HCT116 (cell line): ENCODE data around the gene KPNB1. TPM values are rescaled to one million over a fixed set of nuclear protein-coding genes. Genes with fewer than 3 reads are reported as not detected.

Experiments
- ATAC-seq: fragments of 200-7000 bp; cut with Tn5 transposase; 2 replicates; pipeline ENCODE4 v1.9.1; 2020; ENCODE audit warnings: mild to moderate bottlenecking, moderate library complexity
- BruUV-seq: library from RNA; stranded (reverse); fragments of 400-500 nt; replicated peaks from 2 replicates; lab custom pipeline; 2021; lab: Mats Ljungman, UMichigan
- CTCF ChIA-PET: fragments of 300-600 bp; sonication (Branson Sonifier 250); formaldehyde crosslinking; loops from one replicate; lab custom pipeline; 2021; ENCODE audit warnings: antibody characterized with exemption; lab: Charles Lee
- POLR2A ChIA-PET: fragments of 300-600, 350-600 bp; sonication (Branson Sonifier 250); formaldehyde crosslinking; loops from one replicate; lab custom pipeline; 2021; ENCODE audit warnings: antibody characterized with exemption; lab: Charles Lee
- RAD21 ChIA-PET, 2 experiments: fragments of 300-600 bp; sonication (Branson Sonifier 250); formaldehyde crosslinking; loops; one replicate each; lab custom pipeline; 2023; ENCODE audit warnings: low total read pairs in 2 of 2; ENCODE audit not compliant: uncharacterized antibody in 2 of 2, unreplicated experiment in 2 of 2, low non-redundant PET in 1 of 2; lab: Charles Lee
- DNase-seq: peaks from one replicate; pipeline ENCODE4 v3.0.0-alpha.2; 2010; ENCODE audit warnings: low read depth, low spot score
- H2AFZ ChIP-seq: fragments of 200-600 bp; shearing (Covaris generic), sonication (generic); 2 replicates; pipeline ENCODE4 v1.6.1; 2017; ENCODE audit warnings: low read depth, mixed run types, mixed read lengths, antibody characterized with exemption, low read length; ENCODE audit not compliant: poor library complexity, severe bottlenecking
- H3K27ac ChIP-seq: 2 replicates; pipeline ENCODE4 v1.5.1; 2012; ENCODE audit warnings: low read depth, low read length
- H3K27me3 ChIP-seq: fragments of 200-600 bp; sonication (generic); 2 replicates; pipeline ENCODE4 v1.6.1; 2016; ENCODE audit warnings: mixed run types, low read length, mixed read lengths; ENCODE audit not compliant: insufficient read depth
- H3K36me3 ChIP-seq, 2 experiments: fragments of 200-500 bp in 1 of 2; fragments of 200-600 bp in 1 of 2; sonication (Bioruptor generic) in 1 of 2; sonication (generic) in 1 of 2; 2 replicates each; pipeline versions ENCODE4 v1.5.1 to v1.6.1; 2014 to 2016; ENCODE audit warnings: low read length in 2 of 2, inconsistent platforms in 1 of 2, mixed read lengths in 1 of 2, mixed run types in 1 of 2; ENCODE audit not compliant: insufficient read depth in 2 of 2, control insufficient read depth in 1 of 2
- H3K4me1 ChIP-seq, 2 experiments: fragments of 200-600 bp in 1 of 2; sonication (generic) in 1 of 2; 2 replicates each; pipeline versions ENCODE4 v1.5.1 to v1.6.1; 2012 to 2017; ENCODE audit warnings: low read length in 2 of 2, inconsistent platforms in 1 of 2, mild to moderate bottlenecking in 1 of 2, mixed read lengths in 1 of 2, mixed run types in 1 of 2, moderate library complexity in 1 of 2; ENCODE audit not compliant: insufficient read depth in 2 of 2, control insufficient read depth in 1 of 2
- H3K4me2 ChIP-seq: fragments of 200-600 bp; sonication (generic); 2 replicates; pipeline ENCODE4 v1.6.1; 2017; ENCODE audit warnings: mixed run types, low read length, mixed read lengths
- H3K4me3 ChIP-seq, 2 experiments: fragments of 200-600 bp in 1 of 2; sonication (generic) in 1 of 2; replicated peaks in 1 of 2; 2 replicates each; pipeline ENCODE4 v1.5.1; 2011 to 2016; ENCODE audit warnings: low read length in 2 of 2, control low read depth in 1 of 2, low read depth in 1 of 2, mild to moderate bottlenecking in 1 of 2, mixed read lengths in 1 of 2, mixed run types in 1 of 2
- H3K79me2 ChIP-seq: fragments of 200-600 bp; sonication (generic); 2 replicates; pipeline ENCODE4 v1.6.1; 2017; ENCODE audit warnings: mild to moderate bottlenecking, mixed run types, low read length, moderate library complexity, mixed read lengths; ENCODE audit not compliant: insufficient read depth
- H3K9ac ChIP-seq: fragments of 200-600 bp; sonication (generic); 2 replicates; pipeline ENCODE4 v1.6.1; 2016; ENCODE audit warnings: low read length, mixed read lengths
- H3K9me2 ChIP-seq: fragments of 200-600 bp; sonication (generic), shearing (Covaris generic); 2 replicates; pipeline ENCODE4 v1.6.1; 2017; ENCODE audit warnings: mixed run types, mild to moderate bottlenecking, moderate library complexity; ENCODE audit not compliant: insufficient read depth
- H3K9me3 ChIP-seq, 2 experiments: fragments of 200-500 bp in 1 of 2; fragments of 200-600 bp in 1 of 2; sonication (Bioruptor generic) in 1 of 2; sonication (generic) in 1 of 2; 2 replicates each; pipeline ENCODE4 v1.6.1; 2014 to 2017; ENCODE audit warnings: low read length in 2 of 2, mixed read lengths in 2 of 2, inconsistent platforms in 1 of 2, low read depth in 1 of 2, mild to moderate bottlenecking in 1 of 2, mixed run types in 1 of 2, moderate library complexity in 1 of 2; ENCODE audit not compliant: control insufficient read depth in 1 of 2, insufficient read depth in 1 of 2
- H4K20me1 ChIP-seq: fragments of 200-600 bp; sonication (generic), shearing (Covaris generic); 2 replicates; pipeline ENCODE4 v1.6.1; 2017; ENCODE audit warnings: mixed run types, mild to moderate bottlenecking, moderate library complexity; ENCODE audit not compliant: insufficient read depth
- ATF3 ChIP-seq: IDR thresholded peaks from 2 replicates; pipeline ENCODE4 v1.6.1; 2012
- CBX3 ChIP-seq: IDR thresholded peaks from 2 replicates; pipeline ENCODE4 v1.6.1; 2012; ENCODE audit warnings: low read depth
- EZH2 ChIP-seq: fragments of 200-600 bp; sonication (generic); IDR thresholded peaks from 2 replicates; pipeline ENCODE4 v1.6.1; 2017; ENCODE audit warnings: antibody characterized with exemption, mixed run types
- JUND ChIP-seq: IDR thresholded peaks from 2 replicates; pipeline ENCODE4 v1.6.1; 2012
- MAX ChIP-seq: IDR thresholded peaks from 2 replicates; pipeline ENCODE4 v1.6.1; 2012
- POLR2AphosphoS5 ChIP-seq: IDR thresholded peaks from 2 replicates; pipeline ENCODE4 v1.6.1; 2011; ENCODE audit warnings: mild to moderate bottlenecking, low read depth, low read length, moderate library complexity
- SIN3A ChIP-seq: IDR thresholded peaks from 2 replicates; pipeline ENCODE4 v1.6.1; 2012; ENCODE audit warnings: low read depth
- TCF7L2 ChIP-seq: IDR thresholded peaks from 2 replicates; pipeline ENCODE4 v1.7.0; 2011; ENCODE audit warnings: borderline replicate concordance, inconsistent platforms; ENCODE audit not compliant: insufficient read depth, insufficient read length; ENCODE audit errors: extremely low read depth
- YY1 ChIP-seq: IDR thresholded peaks from 2 replicates; pipeline ENCODE4 v1.6.1; 2011; ENCODE audit warnings: low read length, low read depth, moderate library complexity, mild to moderate bottlenecking; ENCODE audit not compliant: insufficient replicate concordance; ENCODE audit errors: extremely low read depth
- intact Hi-C: fragments of 100-400 bp; cut with micrococcal nuclease; formaldehyde crosslinking; loops from 2 replicates; pipeline ENCODE4 v1.10.0; 2022
- total RNA-seq: library from RNA; stranded (reverse); gene quantifications from one replicate; pipeline ENCODE4 v1.2.1, GENCODE V29; 2021; ENCODE audit not compliant: unreplicated experiment

The KPNB1 gene
- total RNA-seq, 1 experiment from 2014 or later = 526 TPM

- ChIA-PET CTCF (interaction anchor here (1.1 kb wide), 2 partner anchors 20 to 133 kb away, joined by 3 to 6 read pairs; partner anchors contain the start of gene SP6), RAD21 (no interaction called here), POLR2A (no interaction called here)
- BruUV-seq = no TSS peak
- Histone ChIP-seq H3K4me3 (no peak overlapping the region), H3K79me2 (no peaks in the 10 kb centered on the region), H4K20me1 (no peaks in the 10 kb centered on the region), H3K4me2 (no peak overlapping the region), H3K27me3 (peaks cover 36% of the 10 kb centered on the region; the same call in 1 of the 2 replicates), H3K27ac (no peak overlapping the region), H3K9me3 (no peaks in the 10 kb centered on the region), H2AFZ (no peak overlapping the region), H3K36me3 (no peaks in the 10 kb centered on the region), H3K9ac (no peak overlapping the region), H3K9me2 (no peaks in the 10 kb centered on the region), H3K4me1 (peaks cover 18 to 47% of the 10 kb centered on the region in 2 experiments)
- TF ChIP-seq ATF3 (no peak), EZH2 (no peak), YY1 (no peak), MAX (no peak), SIN3A (no peak), TCF7L2 (no peak), CBX3 (no peak), JUND (no peak), POLR2AphosphoS5 (no peak)
- DNase-seq = no peak
- intact Hi-C loops = no loop called here
- no peak for ATAC-seq
Measured at GRCh38 chr17:47717979-47718621, 68.4 kb downstream of the KPNB1 start.
